GM19043 (cell line): Measurements from ENCODE around the gene FZR1.
"Not testable (repeated sequence)": the region's sequence is repeated elsewhere in the genome, so short reads cannot be mapped to it uniquely, and the experiment has no call there.

Experiments
- ATAC-seq: cut with Tn5 transposase; IDR thresholded peaks from one replicate; pipeline ENCODE4 v1.9.1; 2021; ENCODE audit warnings: low read depth; ENCODE audit not compliant: unreplicated experiment

The FZR1 gene

GRCh38 chr19:3565139-3565538, 59.0 kb downstream of the FZR1 start:
- no peak for ATAC-seq

DNA sequence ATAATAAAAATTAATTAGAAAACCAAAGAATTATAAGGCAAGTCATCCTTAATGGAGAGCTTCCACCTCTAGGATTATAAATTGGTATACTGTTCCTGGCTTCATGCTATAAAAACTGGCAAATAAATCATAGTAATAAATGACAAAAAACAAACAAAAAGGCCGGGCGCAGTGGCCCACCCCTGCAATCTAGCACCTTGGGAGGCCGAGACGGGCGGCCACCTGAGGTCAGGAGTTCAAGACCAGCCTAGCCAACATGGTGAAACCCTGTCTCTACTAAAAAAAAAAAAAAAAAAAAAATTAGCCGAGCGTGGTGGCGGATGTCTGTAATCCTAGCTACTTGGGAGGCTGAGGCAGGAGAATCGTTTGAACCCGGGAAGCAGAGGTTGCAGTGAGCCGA, 63.9 kb downstream of the FZR1 start:
- not testable (repeated sequence) for ATAC-seq

DNA sequence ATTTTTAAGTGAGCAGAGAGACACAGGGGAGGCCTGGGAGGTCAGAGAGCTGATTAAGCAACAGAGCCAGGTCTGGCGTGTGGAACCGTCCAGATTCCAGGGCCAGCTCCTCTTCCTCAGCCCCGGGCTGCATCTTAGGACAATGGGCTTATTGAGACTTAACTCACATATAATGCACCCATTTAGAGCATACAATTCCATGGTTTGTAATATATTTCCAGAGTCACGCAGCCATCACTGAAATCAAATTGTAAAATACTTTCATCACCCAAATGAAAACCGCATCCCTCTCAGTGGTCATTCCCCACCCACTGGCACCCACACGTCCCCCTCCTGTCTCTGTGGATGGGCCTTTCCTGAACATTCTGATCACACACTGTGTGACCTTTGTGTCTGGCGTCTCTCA, 64.5 kb downstream of the FZR1 start:
- ATAC-seq = no peak

DNA sequence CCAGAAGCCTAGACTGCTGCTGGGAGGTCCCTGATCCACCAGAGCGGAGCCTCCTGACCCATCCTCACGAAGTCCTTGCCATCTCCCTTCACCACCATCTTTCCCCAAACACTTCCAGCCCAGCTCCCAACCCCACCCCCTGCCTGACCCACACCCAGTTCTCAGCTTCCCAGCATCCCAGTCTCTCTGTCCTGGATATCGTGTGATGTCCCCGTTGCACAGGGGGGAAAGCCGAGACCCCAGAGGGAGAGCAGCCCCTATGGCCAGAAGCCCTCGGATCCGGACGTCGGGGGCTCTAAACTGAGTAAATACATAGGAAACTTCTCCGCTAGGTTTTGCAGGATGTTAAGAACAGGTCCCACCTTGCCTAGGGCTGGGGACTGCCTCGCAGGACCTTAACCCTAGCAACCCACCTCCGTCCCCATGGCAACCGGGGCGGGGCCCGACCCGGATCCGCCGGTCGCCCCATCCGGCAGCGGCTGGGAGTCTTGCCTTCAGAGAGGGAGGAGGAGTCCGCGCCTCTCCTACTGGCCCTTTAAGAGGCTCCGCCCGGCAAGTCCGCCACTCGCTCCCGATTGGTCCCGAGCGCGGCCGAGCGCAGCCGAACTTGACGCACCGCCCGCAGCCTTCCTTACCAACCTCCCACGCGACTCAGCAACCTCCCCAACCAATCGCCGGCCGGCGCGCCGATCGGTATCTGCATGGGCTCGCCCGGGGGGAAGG, 66.2 kb downstream of the FZR1 start:
- ATAC-seq = peak; percentile 92

GRCh38 chr19:3572855-3573161, 66.7 kb downstream of the FZR1 start, which contains the start of gene HMG20B:
TSS of gene HMG20B (plus strand) at chr19:3572944. CDS start at chr19:3573310, 366 bp downstream.
- ATAC-seq = no peak

- no peak for ATAC-seq
Observed at GRCh38 chr19:3573162-3573857, 67.2 kb downstream of the FZR1 start.

DNA sequence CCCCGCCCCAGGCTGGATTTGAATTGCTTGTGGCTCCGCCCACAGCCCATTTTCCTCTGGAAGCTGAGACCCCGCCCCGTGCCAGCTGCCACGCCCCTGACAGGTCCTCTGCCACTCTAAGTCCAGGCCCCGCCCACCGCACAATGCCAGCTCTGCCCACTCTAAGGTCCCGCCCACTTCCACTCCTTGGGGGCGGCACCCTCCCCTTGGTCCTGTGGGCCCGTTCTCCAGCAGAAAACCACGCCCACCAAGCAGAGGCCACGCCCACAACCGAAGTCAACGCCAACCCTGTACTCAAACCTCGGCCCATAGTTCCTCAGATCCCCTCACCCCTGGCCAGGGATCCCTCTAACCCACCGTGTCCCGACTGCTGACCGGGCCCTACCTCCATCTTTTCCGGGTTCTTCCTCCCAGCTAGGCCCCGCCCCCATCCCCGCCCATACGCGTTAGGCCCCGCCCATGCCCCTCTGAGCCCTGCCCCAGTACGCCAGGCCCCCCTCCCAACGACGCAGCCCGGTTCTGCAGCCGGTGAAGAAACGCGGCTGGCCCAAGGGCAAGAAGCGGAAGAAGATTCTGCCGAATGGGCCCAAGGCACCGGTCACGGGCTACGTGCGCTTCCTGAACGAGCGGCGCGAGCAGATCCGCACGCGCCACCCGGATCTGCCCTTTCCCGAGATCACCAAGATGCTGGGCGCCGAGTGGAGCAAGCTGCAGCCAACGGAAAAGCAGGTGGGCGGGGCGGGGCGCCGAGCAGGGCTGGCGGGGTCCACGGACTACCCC, 67.9 kb downstream of the FZR1 start:
- ATAC-seq = no peak

DNA sequence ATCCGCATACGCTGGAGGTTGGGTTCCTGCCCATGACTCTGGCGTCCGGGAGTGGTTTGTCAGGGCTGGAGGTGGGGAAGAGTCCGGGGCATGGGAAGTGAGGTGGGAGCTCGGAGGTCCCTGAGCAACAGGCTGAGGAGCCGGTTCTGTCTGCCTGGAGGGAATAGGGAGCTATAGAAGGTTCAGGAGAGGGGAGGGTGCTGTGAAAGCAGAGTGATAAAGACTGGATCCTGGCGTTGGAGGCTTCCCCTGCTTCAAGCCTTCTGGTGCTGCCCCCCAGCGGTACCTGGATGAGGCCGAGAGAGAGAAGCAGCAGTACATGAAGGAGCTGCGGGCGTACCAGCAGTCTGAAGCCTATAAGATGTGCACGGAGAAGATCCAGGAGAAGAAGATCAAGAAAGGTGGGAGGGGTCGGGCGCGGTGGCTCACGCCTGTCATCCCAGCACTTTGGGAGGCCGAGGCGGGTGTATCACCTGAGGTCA, 69.2 kb downstream of the FZR1 start:
- no peak for ATAC-seq

- ATAC-seq = no peak
Observed at GRCh38 chr19:3575949-3576673, 70.0 kb downstream of the FZR1 start.

DNA sequence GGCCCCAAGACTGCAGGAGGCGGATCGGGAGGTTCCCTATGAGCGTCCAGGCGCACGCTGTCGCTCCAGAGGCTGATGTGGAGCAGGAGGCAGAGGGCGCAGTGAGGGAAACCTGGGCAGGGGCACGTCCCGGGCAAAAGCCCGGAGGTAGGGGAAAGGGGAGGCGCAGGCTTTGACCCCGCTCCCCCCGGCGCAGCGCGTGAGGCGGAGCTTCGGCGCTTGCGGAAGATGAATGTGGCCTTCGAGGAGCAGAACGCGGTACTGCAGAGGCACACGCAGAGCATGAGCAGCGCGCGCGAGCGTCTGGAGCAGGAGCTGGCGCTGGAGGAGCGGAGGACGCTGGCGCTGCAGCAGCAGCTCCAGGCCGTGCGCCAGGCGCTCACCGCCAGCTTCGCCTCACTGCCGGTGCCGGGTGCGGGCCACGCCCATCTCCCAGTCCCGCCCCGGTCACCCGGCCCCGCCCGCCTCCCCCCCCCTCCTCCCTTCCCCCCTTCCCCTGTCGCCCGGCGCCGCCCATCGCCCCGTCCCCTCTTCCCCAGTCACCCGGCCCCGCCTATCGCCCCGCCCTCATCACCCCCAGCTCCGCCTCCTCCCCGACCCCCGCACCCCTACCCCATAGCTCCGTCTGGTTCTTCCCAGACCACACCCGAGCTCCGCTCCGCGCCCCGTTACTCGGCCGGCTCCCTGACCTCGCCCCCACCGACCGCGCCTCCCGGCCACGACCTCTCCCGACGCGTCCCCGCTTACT, 70.8 kb downstream of the FZR1 start:
- no peak for ATAC-seq

GRCh38 chr19:3577723-3578344, 71.7 kb downstream of the FZR1 start:
- no peak for ATAC-seq

DNA sequence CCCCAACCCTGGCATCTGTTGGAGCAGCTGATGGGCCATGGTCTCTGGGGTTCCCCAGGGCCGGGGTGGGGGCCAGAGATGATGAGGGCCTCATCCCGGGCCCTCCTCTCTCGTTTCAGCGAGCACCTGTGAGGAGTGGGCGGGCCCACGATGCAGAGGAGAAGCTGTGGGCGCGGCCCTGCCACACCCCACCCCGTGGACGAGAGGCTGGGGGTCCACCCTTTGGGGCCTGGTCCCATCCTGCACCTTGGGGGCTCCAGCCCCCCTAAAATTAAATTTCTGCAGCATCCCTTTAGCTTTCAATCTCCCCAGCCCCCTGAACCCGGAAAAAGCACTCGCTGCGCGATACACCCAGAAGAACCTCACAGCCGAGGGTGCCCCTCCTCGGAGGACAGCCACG, 72.3 kb downstream of the FZR1 start:
- no peak for ATAC-seq

- ATAC-seq = no peak
Observed at GRCh38 chr19:3580156-3580934, 74.2 kb downstream of the FZR1 start.

DNA sequence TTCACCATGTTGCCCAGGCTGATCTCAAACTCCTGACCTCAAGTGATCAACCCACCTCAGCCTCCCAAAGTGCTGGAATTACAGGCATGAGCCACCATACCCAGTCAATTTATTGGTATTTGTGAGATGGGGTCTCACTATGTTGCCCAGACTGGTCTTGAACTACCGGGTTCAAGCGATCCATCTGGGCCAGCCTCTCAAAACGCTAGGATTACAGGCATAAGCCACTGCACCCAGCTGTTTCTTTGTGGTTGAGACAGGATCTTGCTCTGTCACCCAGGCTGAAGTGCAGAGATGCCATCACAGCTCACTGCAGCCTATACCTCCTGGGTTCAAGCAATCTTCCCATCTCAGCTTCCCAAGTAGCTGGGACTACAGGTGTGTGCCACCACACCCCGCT, 75.7 kb downstream of the FZR1 start:
- not testable (repeated sequence) for ATAC-seq

DNA sequence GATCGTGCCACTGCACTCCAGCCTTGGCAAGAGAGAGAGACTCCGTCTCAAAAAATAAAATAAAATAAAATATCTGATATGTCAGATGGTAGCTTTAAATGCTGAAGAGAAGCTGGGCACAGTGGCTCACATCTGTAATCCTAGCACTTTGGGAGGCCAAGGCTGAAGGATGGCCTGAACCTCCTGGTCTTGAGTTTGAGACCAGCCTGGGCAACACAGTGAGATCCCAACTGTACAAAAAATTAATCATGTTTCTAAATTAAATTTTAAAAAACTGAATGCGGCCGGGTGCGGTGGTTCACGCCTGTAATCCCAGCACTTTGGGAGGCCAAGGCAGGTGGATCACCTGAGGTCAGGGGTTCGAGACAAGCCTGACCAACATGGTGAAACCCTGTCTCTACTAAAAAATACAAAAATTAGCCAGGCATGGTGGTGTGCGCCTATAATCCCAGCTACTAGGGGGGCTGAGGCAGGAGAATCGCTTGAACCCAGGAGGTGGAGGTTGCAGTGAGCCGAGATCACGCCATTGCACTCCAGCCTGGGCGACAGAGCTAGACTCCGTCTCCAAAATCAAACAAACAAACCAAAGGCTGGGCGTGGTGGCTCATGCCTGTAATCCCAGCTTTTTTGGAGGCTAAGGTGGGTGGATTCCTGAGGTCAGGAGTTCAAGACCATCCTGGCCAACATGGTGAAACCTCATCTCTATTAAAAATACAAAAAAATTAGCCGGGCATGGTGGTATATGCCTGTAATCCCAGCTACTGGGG, 78.1 kb downstream of the FZR1 start:
- not testable (repeated sequence) for ATAC-seq

DNA sequence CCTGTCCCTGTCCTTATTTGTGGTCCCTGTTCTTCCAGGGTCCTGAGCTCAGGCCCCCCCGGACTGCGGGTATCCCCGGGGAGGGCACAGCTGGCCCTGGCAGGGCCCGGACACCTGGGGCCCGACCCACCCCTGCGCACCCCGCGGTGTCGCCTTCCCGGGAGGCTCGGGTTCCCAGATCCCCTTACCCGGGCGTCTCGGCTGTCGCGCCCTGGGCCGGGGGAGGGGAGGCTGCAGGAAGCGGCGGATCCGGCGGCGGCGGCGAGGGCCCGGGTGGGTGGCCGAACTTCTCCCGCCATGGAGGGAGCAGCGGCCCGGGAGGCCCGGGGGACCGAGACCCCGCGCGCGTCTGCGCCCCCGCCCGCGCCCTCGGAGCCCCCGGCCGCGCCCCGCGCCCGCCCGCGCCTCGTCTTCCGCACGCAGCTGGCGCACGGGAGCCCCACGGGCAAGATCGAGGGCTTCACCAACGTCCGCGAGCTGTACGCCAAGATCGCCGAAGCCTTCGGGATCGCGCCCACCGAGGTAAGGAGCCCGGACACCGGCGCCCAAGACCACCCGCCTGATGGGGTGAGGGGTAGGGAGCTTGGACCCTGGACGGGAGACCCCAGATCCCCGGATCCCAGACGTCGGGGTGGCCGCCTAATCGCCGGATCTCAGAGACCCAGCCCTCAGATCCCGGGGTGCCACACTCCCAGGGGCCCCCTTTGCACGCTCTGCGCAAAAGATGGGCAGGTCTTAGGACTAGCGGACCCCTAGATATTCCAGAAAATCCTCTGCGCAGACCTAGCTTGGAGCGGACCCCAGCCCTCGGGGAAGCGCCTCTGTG, 79.4 kb downstream of the FZR1 start, which contains the start of gene GIPC3:
Gene GIPC3 (plus strand): TSS at position 178 of the 826 bp plus-strand sequence. CDS start 120 bp downstream, at position 298.
- ATAC-seq = no peak

DNA sequence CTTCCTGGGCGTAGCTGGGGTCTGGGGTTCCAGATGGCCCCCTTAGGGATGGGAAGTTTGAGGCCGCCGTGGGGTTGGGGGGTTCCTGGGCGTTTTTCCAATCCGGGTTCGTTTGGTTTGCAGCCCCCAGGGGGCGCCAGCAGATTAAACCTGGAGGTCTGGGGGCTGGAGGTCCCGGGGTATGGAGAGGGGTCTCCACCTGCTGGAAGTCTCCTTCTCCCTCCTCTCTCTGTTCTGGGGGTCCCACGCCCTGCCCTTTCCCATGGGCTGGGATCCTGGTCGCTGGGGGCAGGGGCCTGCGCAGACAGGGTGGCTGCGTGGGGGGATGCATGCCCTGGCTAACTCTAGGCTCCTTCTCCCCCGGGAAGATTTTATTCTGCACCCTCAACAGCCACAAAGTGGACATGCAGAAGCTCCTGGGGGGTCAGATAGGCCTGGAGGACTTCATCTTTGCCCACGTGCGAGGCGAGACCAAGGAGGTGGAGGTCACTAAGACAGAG, 80.1 kb downstream of the FZR1 start:
- ATAC-seq = no peak
